ENCODE measurements around the gene RFX3. TPM values are rescaled to one million over a fixed set of nuclear protein-coding genes. Genes with fewer than 3 reads are reported as not detected.

The RFX3 gene
- total RNA-seq, 1 experiment from 2014 or later: 9.9 TPM

GRCh38 chr9:3468421-3469205 is 57.2 kb downstream of the RFX3 start:
- Mint-ChIP-seq H3K4me1 (peaks cover 21 to 26% of the 10 kb centered on the region in 2 experiments), H3K9me3 (no peaks in the 10 kb centered on the region), H3K4me3 (no peak overlapping the region), H3K27me3 (ENCODE audit: low read depth) (no peaks in the 10 kb centered on the region), H3K27ac (peak overlapping the region in 2 of 3 experiments; percentile 82 to 84; a peak in 5 of 7 replicates), H3K36me3 (ENCODE audit: insufficient read depth in 1 of 3, low read depth in 3 of 3) (peaks cover 4 to 5% (median 4%) of the 10 kb centered on the region in 3 experiments)
- Histone ChIP-seq H3K18ac (ENCODE audit: insufficient read length, low read depth, low read length) (no peak overlapping the region), H3K14ac (ENCODE audit: insufficient read depth, low read length) (no peak overlapping the region), H2BK5ac (ENCODE audit: insufficient read length, low read length) (no peak overlapping the region), H4K20me1 (ENCODE audit: control insufficient read depth, insufficient read depth, insufficient read length) (no peaks in the 10 kb centered on the region), H3K9me3 (ENCODE audit: control insufficient read depth, low read depth, low read length) (no peaks in the 10 kb centered on the region), H4K91ac (ENCODE audit: insufficient read length, low read depth, low read length) (no peak overlapping the region), H2BK12ac (ENCODE audit: insufficient read length, low read depth, low read length) (no peak overlapping the region), H3T11ph (ENCODE audit: low read length) (no peak overlapping the region), H3K79me2 (ENCODE audit: insufficient read depth, low read length) (no peaks in the 10 kb centered on the region), H3K23me2 (ENCODE audit: insufficient read length, low read depth, low read length, poor library complexity, severe bottlenecking) (no peaks in the 10 kb centered on the region), H3K23ac (ENCODE audit: insufficient read length, low read depth, low read length) (no peak overlapping the region), H2AK5ac (ENCODE audit: insufficient read length, low read length) (no peak overlapping the region), H3K56ac (ENCODE audit: insufficient read length, low read depth, low read length) (no peak overlapping the region), H2BK15ac (ENCODE audit: low read depth, low read length) (no peak overlapping the region), H4K5ac (ENCODE audit: insufficient read length, low read depth, low read length) (no peak overlapping the region), H2BK20ac (ENCODE audit: low read depth, low read length, poor library complexity, severe bottlenecking) (no peak overlapping the region), H3K9ac (ENCODE audit: extremely low read depth, insufficient read length, low read length) (no peak overlapping the region), H3K4me1 (ENCODE audit: insufficient read depth, low read length) (peaks cover 3% of the 10 kb centered on the region), H2AFZ (ENCODE audit: low read length) (no peak overlapping the region), H3K79me1 (ENCODE audit: insufficient read depth, low read depth, low read length, poor library complexity, severe bottlenecking) (no peaks in the 10 kb centered on the region), H3K27ac (ENCODE audit: insufficient read length, low read depth, low read length) (no peak overlapping the region), H2BK120ac (ENCODE audit: low read depth, low read length, poor library complexity, severe bottlenecking) (no peak overlapping the region), H4K8ac (replicated peaks; ENCODE audit: insufficient read length, low read depth, low read length) (no peak overlapping the region), H3K4me2 (ENCODE audit: insufficient read depth, insufficient read length, low read length) (no peak overlapping the region), H3K4ac (ENCODE audit: low read depth, low read length) (no peak overlapping the region), H3K27me3 (ENCODE audit: insufficient read depth, low read length) (no peaks in the 10 kb centered on the region)
- DNase-seq: no peak
- TF ChIP-seq CTCF (conservative IDR thresholded peaks at IDR 0.05): no peak
- no CpG with 5 or more reads among the region's 4 CpGs for WGBS (ENCODE audit: extremely low coverage, insufficient read length, low lambda C conversion rate)

Data from H9 (cell line).